Measurements from ENCODE around the gene NCMAP. TPM values are rescaled to one million over a fixed set of nuclear protein-coding genes. Genes with fewer than 3 reads are reported as not detected.

NCMAP gene
- total and polyA plus RNA-seq, 2 of the 4 experiments (the other 2 are of a cell fraction), result not detected

DNA sequence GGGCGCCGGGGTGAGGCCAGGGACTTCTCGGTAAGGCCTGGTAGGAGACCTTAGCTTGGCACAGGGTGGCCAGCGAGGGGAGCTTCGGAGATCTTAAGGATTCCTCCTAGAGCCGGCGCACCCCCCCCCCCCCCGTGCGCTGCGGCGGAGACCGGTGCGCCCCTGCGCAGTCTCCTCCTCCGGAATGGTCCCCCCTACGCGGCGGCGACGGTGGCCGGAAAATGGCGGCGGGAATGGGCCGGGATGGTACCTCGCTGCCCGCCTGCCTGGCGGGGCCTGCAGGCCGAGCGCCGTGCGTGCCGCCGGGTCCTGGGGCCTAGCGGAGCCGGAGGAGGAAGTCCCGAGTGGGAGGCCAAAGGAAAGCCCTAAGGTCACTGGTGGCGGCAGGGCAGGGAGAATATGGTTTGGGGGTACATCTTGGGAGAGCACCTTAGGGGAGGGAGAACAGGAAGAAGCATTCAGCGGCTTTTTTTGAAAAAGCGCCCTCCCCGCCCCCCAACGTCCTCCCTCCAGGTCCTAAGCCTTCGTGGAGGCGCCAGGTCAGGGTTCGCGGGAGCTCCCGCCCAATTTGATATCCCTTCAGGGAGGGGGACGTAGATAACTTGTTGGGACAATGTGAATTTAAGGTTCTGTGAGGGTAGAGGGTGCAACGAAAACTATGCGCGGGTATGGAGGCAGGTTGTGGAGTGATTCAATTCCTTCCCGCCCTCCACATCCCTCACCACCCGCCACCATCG lies 87.6 kb downstream of the NCMAP start:
- POLR2A ChIA-PET (ENCODE audit: unreplicated experiment), result interaction anchor here (0.6 kb wide), 1 partner anchor 33 kb away, joined by 6 read pairs; no protein-coding TSS in a partner anchor
- DNase-seq (no peak), ATAC-seq (ENCODE audit: low read depth) (peak; percentile 33)
- Histone ChIP-seq H3K4me3 (ENCODE audit: insufficient read depth, low read depth, low read length) (peak overlapping the region; percentile 85), H3K36me3 (ENCODE audit: control insufficient read depth, insufficient read depth, low read length) (peaks cover 14% of the 10 kb centered on the region), H3K4me2 (ENCODE audit: low read depth, low read length) (peak overlapping the region; percentile 94), H3K27me3 (ENCODE audit: control insufficient read depth, insufficient read depth, low read length) (no peaks in the 10 kb centered on the region), H2AK9ac (replicated peaks; ENCODE audit: low read depth, low read length, poor library complexity) (peak overlapping the region; percentile 93), H3K18ac (ENCODE audit: low read depth, low read length) (no peak overlapping the region), H3K14ac (replicated peaks; ENCODE audit: low read depth, low read length) (peak overlapping the region; percentile 82), H2BK15ac (ENCODE audit: low read depth, low read length) (no peak overlapping the region), H3K23ac (ENCODE audit: low read depth, low read length) (peak overlapping the region; percentile 85), H4K8ac (ENCODE audit: low read depth in 2 of 2, low read length in 2 of 2) (peak overlapping the region in 1 of 2 experiments; percentile 94; a peak in 2 of 4 replicates), H3K27ac (ENCODE audit: insufficient read depth, low read length) (peak overlapping the region; percentile 79), H3K9ac (ENCODE audit: low read depth, low read length) (peak overlapping the region; percentile 95), H3K79me1 (ENCODE audit: low read depth in 1 of 2, low read length in 2 of 2) (peaks cover 14 to 31% of the 10 kb centered on the region in 2 experiments), H4K5ac (ENCODE audit: low read depth, low read length) (peak overlapping the region; percentile 28), H4K20me1 (ENCODE audit: insufficient read depth, low read length) (peaks cover 33% of the 10 kb centered on the region), H3K4ac (ENCODE audit: low read depth, low read length) (peak overlapping the region; percentile 76), H4K91ac (ENCODE audit: insufficient read depth, low read depth, low read length) (peak overlapping the region; percentile 45; the same call in 1 of the 2 replicates), H3K4me1 (ENCODE audit: control insufficient read depth, insufficient read depth, low read length) (peaks cover 6% of the 10 kb centered on the region), H3K9me1 (ENCODE audit: insufficient read depth, low read length) (peaks cover 6% of the 10 kb centered on the region), H2BK20ac (ENCODE audit: low read depth, low read length) (no peak overlapping the region), H3K56ac (ENCODE audit: extremely low read depth, insufficient read depth, low read length) (peak overlapping the region; percentile 80), H2BK5ac (ENCODE audit: low read depth, low read length, poor library complexity, severe bottlenecking) (peak overlapping the region; percentile 68), H2AFZ (replicated peaks; ENCODE audit: low read length, poor library complexity) (peak overlapping the region; percentile 93), H2BK120ac (ENCODE audit: low read depth, low read length) (no peak overlapping the region), H2AK5ac (ENCODE audit: low read depth, low read length) (peak overlapping the region; percentile 85), H3K9me3 (ENCODE audit: control insufficient read depth, insufficient read depth, low read length) (no peaks in the 10 kb centered on the region)
- dilution Hi-C loops (cut with HindIII; ENCODE audit: low sequenced_read_pairs, unreplicated experiment), result no loop called here
- 0% methylated on average over 9 of the region's 53 CpGs; no CpG with 5 or more reads in 1 of the 2 experiments for WGBS, 2 experiments (ENCODE audit: extremely low coverage in 2 of 2, insufficient read length in 1 of 2)
- CTCF ChIA-PET, result interaction anchor here (0.6 kb wide), 1 partner anchor 18 kb away, joined by 3 read pairs; no protein-coding TSS in a partner anchor
- no TSS peak for BruUV-seq (replicated peaks)
- intact Hi-C loops (cut with micrococcal nuclease), result loop anchor here (5.0 to 10.0 kb wide), 2 partner anchors 194 to 581 kb away; no protein-coding TSS in a partner anchor
- in situ Hi-C loops (cut with MboI; ENCODE audit: low sequenced_read_pairs), result no loop called here
- TF ChIP-seq, protein P1, sequence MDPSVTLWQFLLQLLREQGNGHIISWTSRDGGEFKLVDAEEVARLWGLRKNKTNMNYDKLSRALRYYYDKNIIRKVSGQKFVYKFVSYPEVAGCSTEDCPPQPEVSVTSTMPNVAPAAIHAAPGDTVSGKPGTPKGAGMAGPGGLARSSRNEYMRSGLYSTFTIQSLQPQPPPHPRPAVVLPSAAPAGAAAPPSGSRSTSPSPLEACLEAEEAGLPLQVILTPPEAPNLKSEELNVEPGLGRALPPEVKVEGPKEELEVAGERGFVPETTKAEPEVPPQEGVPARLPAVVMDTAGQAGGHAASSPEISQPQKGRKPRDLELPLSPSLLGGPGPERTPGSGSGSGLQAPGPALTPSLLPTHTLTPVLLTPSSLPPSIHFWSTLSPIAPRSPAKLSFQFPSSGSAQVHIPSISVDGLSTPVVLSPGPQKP (IDR thresholded peaks at IDR 0.05; ENCODE audit: borderline replicate concordance, low read depth, low read length), result no peak
- no peak for TF ChIP-seq MAZ (IDR thresholded peaks at IDR 0.05; ENCODE audit: borderline replicate concordance, low read depth, low read length)
- no peak for TF ChIP-seq FOS (IDR thresholded peaks at IDR 0.05; ENCODE audit: low read depth, low read length)
- no peak for TF ChIP-seq MXI1 (IDR thresholded peaks at IDR 0.05; ENCODE audit: borderline replicate concordance, low read depth, low read length)
- TF ChIP-seq SMC3 (IDR thresholded peaks at IDR 0.05; ENCODE audit: low read depth, low read length), result no peak
- TF ChIP-seq, protein P2, sequence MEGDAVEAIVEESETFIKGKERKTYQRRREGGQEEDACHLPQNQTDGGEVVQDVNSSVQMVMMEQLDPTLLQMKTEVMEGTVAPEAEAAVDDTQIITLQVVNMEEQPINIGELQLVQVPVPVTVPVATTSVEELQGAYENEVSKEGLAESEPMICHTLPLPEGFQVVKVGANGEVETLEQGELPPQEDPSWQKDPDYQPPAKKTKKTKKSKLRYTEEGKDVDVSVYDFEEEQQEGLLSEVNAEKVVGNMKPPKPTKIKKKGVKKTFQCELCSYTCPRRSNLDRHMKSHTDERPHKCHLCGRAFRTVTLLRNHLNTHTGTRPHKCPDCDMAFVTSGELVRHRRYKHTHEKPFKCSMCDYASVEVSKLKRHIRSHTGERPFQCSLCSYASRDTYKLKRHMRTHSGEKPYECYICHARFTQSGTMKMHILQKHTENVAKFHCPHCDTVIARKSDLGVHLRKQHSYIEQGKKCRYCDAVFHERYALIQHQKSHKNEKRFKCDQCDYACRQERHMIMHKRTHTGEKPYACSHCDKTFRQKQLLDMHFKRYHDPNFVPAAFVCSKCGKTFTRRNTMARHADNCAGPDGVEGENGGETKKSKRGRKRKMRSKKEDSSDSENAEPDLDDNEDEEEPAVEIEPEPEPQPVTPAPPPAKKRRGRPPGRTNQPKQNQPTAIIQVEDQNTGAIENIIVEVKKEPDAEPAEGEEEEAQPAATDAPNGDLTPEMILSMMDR (conservative IDR thresholded peaks at IDR 0.05; ENCODE audit: low read depth, low read length), result no peak
- no peak; the same call in 1 of the 2 replicates for TF ChIP-seq CHD1 (IDR thresholded peaks at IDR 0.05; ENCODE audit: low read depth, low read length)
- no peak for TF ChIP-seq RFX5 (IDR thresholded peaks at IDR 0.05; ENCODE audit: low read depth, low read length)
- TF ChIP-seq BHLHE40 (IDR thresholded peaks at IDR 0.05; ENCODE audit: low read depth, low read length), result no peak
- TF ChIP-seq CEBPB (IDR thresholded peaks at IDR 0.05; ENCODE audit: low read depth, low read length), result no peak
- TF ChIP-seq MAFK (IDR thresholded peaks at IDR 0.05; ENCODE audit: low read depth, low read length), result no peak
- no peak for TF ChIP-seq RCOR1 (IDR thresholded peaks at IDR 0.05; ENCODE audit: insufficient replicate concordance, low read length)
- no peak for TF ChIP-seq POLR2A (IDR thresholded peaks at IDR 0.05; ENCODE audit: low read depth, low read length)
- TF ChIP-seq, protein P3, sequence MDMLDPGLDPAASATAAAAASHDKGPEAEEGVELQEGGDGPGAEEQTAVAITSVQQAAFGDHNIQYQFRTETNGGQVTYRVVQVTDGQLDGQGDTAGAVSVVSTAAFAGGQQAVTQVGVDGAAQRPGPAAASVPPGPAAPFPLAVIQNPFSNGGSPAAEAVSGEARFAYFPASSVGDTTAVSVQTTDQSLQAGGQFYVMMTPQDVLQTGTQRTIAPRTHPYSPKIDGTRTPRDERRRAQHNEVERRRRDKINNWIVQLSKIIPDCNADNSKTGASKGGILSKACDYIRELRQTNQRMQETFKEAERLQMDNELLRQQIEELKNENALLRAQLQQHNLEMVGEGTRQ (IDR thresholded peaks at IDR 0.05; ENCODE audit: low read depth, low read length), result no peak
